ENCODE data around the gene LMNB1. TPM values are rescaled to one million over a fixed set of nuclear protein-coding genes. Genes with fewer than 3 reads are reported as not detected.
"Not testable (repeated sequence)": the region's sequence is repeated elsewhere in the genome, so short reads cannot be mapped to it uniquely, and the experiment has no call there.

The LMNB1 gene
- total RNA-seq, 1 experiment from 2014 or later: 211 TPM

DNA sequence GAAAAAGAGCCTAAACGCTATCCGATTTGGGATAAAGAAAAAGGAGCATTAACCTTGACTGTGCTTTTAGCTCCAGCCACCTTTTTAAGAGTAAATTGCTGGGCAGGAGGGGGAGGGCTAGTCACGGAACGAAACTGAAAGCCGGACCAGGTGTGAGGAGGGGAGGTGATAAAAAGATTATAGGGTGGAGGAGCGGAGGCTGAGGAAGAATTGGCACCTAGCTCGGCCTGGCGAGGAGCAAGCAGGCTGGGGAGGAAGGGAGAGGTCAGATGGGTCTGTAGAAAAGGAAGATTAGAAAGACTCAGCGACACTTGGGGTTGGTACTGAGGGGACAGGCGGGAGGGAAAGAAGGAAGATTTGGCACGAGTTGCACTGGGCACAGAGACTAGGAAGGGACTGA lies 66.4 kb downstream of the LMNB1 start:
- H2AK5ac ChIP-seq (ENCODE audit: insufficient read length, low read length); H3K79me1 ChIP-seq (ENCODE audit: insufficient read depth, low read depth, low read length, poor library complexity, severe bottlenecking); H3K9me3 Mint-ChIP-seq; H3T11ph ChIP-seq (ENCODE audit: low read length); H3K14ac ChIP-seq (ENCODE audit: insufficient read depth, low read length); H2BK120ac ChIP-seq (ENCODE audit: low read depth, low read length, poor library complexity, severe bottlenecking); H3K4me1 ChIP-seq (ENCODE audit: insufficient read depth, low read length); H3K27ac ChIP-seq (ENCODE audit: insufficient read length, low read depth, low read length); H3K18ac ChIP-seq (ENCODE audit: insufficient read length, low read depth, low read length); H4K8ac ChIP-seq (replicated peaks; ENCODE audit: insufficient read length, low read depth, low read length); H2BK20ac ChIP-seq (ENCODE audit: low read depth, low read length, poor library complexity, severe bottlenecking); DNase-seq; H4K5ac ChIP-seq (ENCODE audit: insufficient read length, low read depth, low read length); H4K20me1 ChIP-seq (ENCODE audit: control insufficient read depth, insufficient read depth, insufficient read length); H2AFZ ChIP-seq (ENCODE audit: low read length); H2BK15ac ChIP-seq (ENCODE audit: low read depth, low read length); H3K9me3 ChIP-seq (ENCODE audit: control insufficient read depth, low read depth, low read length); H3K27me3 ChIP-seq (ENCODE audit: insufficient read depth, low read length); H4K91ac ChIP-seq (ENCODE audit: insufficient read length, low read depth, low read length); H3K56ac ChIP-seq (ENCODE audit: insufficient read length, low read depth, low read length); H2BK12ac ChIP-seq (ENCODE audit: insufficient read length, low read depth, low read length); H2BK5ac ChIP-seq (ENCODE audit: insufficient read length, low read length); H3K23ac ChIP-seq (ENCODE audit: insufficient read length, low read depth, low read length); H3K79me2 ChIP-seq (ENCODE audit: insufficient read depth, low read length); H3K23me2 ChIP-seq (ENCODE audit: insufficient read length, low read depth, low read length, poor library complexity, severe bottlenecking); H3K4ac ChIP-seq (ENCODE audit: low read depth, low read length); H3K27me3 Mint-ChIP-seq (ENCODE audit: low read depth): not testable (repeated sequence)
- Histone ChIP-seq H3K9ac (ENCODE audit: extremely low read depth, insufficient read length, low read length) (peak overlapping the region; percentile 23), H3K4me2 (ENCODE audit: insufficient read depth, insufficient read length, low read length) (peak overlapping the region; percentile 55)
- peak overlapping the region; percentile 83 to 95 (median 93); a peak in 6 of 7 replicates for H3K27ac Mint-ChIP-seq
- peak overlapping the region; percentile 50 to 89; a peak in 4 of 5 replicates for H3K4me3 Mint-ChIP-seq
- peaks cover 0 to 25% (median 6%) of the 10 kb centered on the region in 3 experiments; a peak in 5 of 7 replicates for H3K36me3 Mint-ChIP-seq (ENCODE audit: insufficient read depth in 1 of 3, low read depth in 3 of 3)
- no CpG with 5 or more reads among the region's 11 CpGs for WGBS (ENCODE audit: extremely low coverage, insufficient read length, low lambda C conversion rate)
- peaks cover 80 to 88% of the 10 kb centered on the region in 2 experiments for H3K4me1 Mint-ChIP-seq

DNA sequence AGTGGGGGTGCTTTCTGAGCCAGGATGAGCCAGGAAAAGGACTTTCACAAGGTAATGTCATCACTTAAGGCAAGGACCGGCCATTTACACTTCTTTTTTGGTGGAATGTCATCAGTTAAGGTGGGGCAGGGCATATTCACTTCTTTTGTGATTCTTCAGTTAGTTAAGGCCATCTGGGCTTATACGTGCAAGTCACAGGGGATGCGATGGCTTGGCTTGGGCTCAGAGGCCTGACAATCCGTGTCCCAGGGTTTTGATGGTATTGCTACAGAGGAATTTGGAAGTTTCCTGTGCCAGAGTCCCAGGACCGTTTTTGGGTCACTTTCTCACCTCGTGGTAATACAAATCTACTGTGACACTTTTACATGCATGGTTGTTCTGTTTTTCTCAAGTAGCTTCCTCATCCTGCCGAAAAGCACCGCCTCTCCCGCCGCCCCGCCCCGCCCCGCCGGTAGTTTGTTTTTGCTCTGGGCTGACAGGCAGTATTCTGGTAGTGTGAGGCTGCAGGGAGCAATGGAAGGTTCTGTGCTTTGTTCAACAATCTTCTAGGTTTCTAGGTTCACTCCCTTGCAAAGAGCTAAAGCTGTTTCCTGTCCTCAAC lies 68.6 kb downstream of the LMNB1 start:
- not testable (repeated sequence) for H3K79me2 ChIP-seq (ENCODE audit: insufficient read depth, low read length); H2BK12ac ChIP-seq (ENCODE audit: insufficient read length, low read depth, low read length); H3K4ac ChIP-seq (ENCODE audit: low read depth, low read length); H3T11ph ChIP-seq (ENCODE audit: low read length); H3K18ac ChIP-seq (ENCODE audit: insufficient read length, low read depth, low read length); H4K91ac ChIP-seq (ENCODE audit: insufficient read length, low read depth, low read length); H2BK20ac ChIP-seq (ENCODE audit: low read depth, low read length, poor library complexity, severe bottlenecking); H4K5ac ChIP-seq (ENCODE audit: insufficient read length, low read depth, low read length); H3K4me1 ChIP-seq (ENCODE audit: insufficient read depth, low read length); H3K14ac ChIP-seq (ENCODE audit: insufficient read depth, low read length); H2AFZ ChIP-seq (ENCODE audit: low read length); H2BK5ac ChIP-seq (ENCODE audit: insufficient read length, low read length); H2BK15ac ChIP-seq (ENCODE audit: low read depth, low read length); H2BK120ac ChIP-seq (ENCODE audit: low read depth, low read length, poor library complexity, severe bottlenecking); H3K27me3 ChIP-seq (ENCODE audit: insufficient read depth, low read length); H3K79me1 ChIP-seq (ENCODE audit: insufficient read depth, low read depth, low read length, poor library complexity, severe bottlenecking); H3K9me3 Mint-ChIP-seq; H4K8ac ChIP-seq (replicated peaks; ENCODE audit: insufficient read length, low read depth, low read length); H3K27me3 Mint-ChIP-seq (ENCODE audit: low read depth); H3K23me2 ChIP-seq (ENCODE audit: insufficient read length, low read depth, low read length, poor library complexity, severe bottlenecking); H3K56ac ChIP-seq (ENCODE audit: insufficient read length, low read depth, low read length); H4K20me1 ChIP-seq (ENCODE audit: control insufficient read depth, insufficient read depth, insufficient read length); H3K9me3 ChIP-seq (ENCODE audit: control insufficient read depth, low read depth, low read length); H2AK5ac ChIP-seq (ENCODE audit: insufficient read length, low read length); H3K23ac ChIP-seq (ENCODE audit: insufficient read length, low read depth, low read length)
- Mint-ChIP-seq H3K4me3 (peak overlapping the region; percentile 29 to 89; a peak in 4 of 5 replicates), H3K36me3 (ENCODE audit: insufficient read depth in 1 of 3, low read depth in 3 of 3) (peaks cover 0 to 21% (median 6%) of the 10 kb centered on the region in 3 experiments; a peak in 5 of 7 replicates), H3K27ac (peak overlapping the region; percentile 72 to 98 (median 77); a peak in 6 of 7 replicates), H3K4me1 (peaks cover 72 to 73% of the 10 kb centered on the region in 2 experiments)
- no CpG with 5 or more reads among the region's 14 CpGs for WGBS (ENCODE audit: extremely low coverage, insufficient read length, low lambda C conversion rate)
- Histone ChIP-seq H3K4me2 (ENCODE audit: insufficient read depth, insufficient read length, low read length) (peak overlapping the region; percentile 73), H3K9ac (ENCODE audit: extremely low read depth, insufficient read length, low read length) (peak overlapping the region; percentile 7), H3K27ac (ENCODE audit: insufficient read length, low read depth, low read length) (peak overlapping the region; percentile 79)
- DNase-seq: peak; percentile 89

All from H9 (cell line).